IMR-90 (cell line): ENCODE measurements around the gene CLEC4A. TPM values are rescaled to one million over a fixed set of nuclear protein-coding genes. Genes with fewer than 3 reads are reported as not detected.
"Not testable (repeated sequence)": the region's sequence is repeated elsewhere in the genome, so short reads cannot be mapped to it uniquely, and the experiment has no call there.

ENCODE experiments used
- ATAC-seq: fragments of 200-7000 bp; cut with Tn5 transposase; 2 replicates; pipeline ENCODE4 v1.9.1; 2020; ENCODE audit warnings: low read depth, mild to moderate bottlenecking, moderate library complexity
- BruUV-seq: library from RNA; stranded (reverse); fragments of 400-500 nt; replicated peaks from 2 replicates; lab custom pipeline; 2021; lab: Mats Ljungman, UMichigan
- CTCF ChIA-PET: fragments of 300-600 bp; formaldehyde crosslinking; extraction: SDS; loops from one replicate; lab custom pipeline; 2021; ENCODE audit warnings: antibody characterized with exemption; lab: Yijun Ruan, JAX
- POLR2A ChIA-PET: fragments of 300-600 bp; sonication (Branson Sonifier 250); formaldehyde crosslinking; loops from one replicate; lab custom pipeline; 2022; ENCODE audit warnings: antibody characterized with exemption; ENCODE audit not compliant: unreplicated experiment; lab: Charles Lee
- DNase-seq: peaks from one replicate; pipeline ENCODE4 v3.0.0; 2013
- H2AFZ ChIP-seq: replicated peaks from 2 replicates; pipeline ENCODE3; 2013; ENCODE audit warnings: low read length, mild to moderate bottlenecking; ENCODE audit not compliant: poor library complexity
- H2AK5ac ChIP-seq: 2 replicates; pipeline ENCODE4 v1.6.1; 2013; ENCODE audit warnings: low read depth, low read length, inconsistent platforms
- H2AK9ac ChIP-seq: replicated peaks from 2 replicates; pipeline ENCODE3; 2013; ENCODE audit warnings: mild to moderate bottlenecking, low read depth, low read length, moderate library complexity; ENCODE audit not compliant: poor library complexity
- H2BK120ac ChIP-seq: 2 replicates; pipeline ENCODE4 v1.6.1; 2013; ENCODE audit warnings: low read depth, low read length, inconsistent platforms
- H2BK15ac ChIP-seq: 3 replicates; pipeline ENCODE4 v1.6.1; 2013; ENCODE audit warnings: low read depth, low read length, inconsistent platforms
- H2BK20ac ChIP-seq: 2 replicates; pipeline ENCODE4 v1.6.1; 2013; ENCODE audit warnings: low read depth, mild to moderate bottlenecking, inconsistent platforms, low read length, moderate library complexity
- H2BK5ac ChIP-seq: 2 replicates; pipeline ENCODE4 v1.6.1; 2013; ENCODE audit warnings: mild to moderate bottlenecking, low read depth, low read length, inconsistent platforms; ENCODE audit not compliant: poor library complexity, severe bottlenecking
- H3K14ac ChIP-seq: replicated peaks from 2 replicates; pipeline ENCODE4 v1.6.1; 2013; ENCODE audit warnings: low read depth, low read length, inconsistent platforms
- H3K18ac ChIP-seq: 2 replicates; pipeline ENCODE4 v1.6.1; 2013; ENCODE audit warnings: low read depth, low read length, control low read depth
- H3K23ac ChIP-seq: 2 replicates; pipeline ENCODE4 v1.6.1; 2013; ENCODE audit warnings: low read depth, low read length, inconsistent platforms
- H3K27ac ChIP-seq: 2 replicates; pipeline ENCODE4 v1.5.1; 2013; ENCODE audit warnings: mild to moderate bottlenecking, control low read depth, low read length; ENCODE audit not compliant: insufficient read depth
- H3K27me3 ChIP-seq: 2 replicates; pipeline ENCODE4 v1.6.1; 2013; ENCODE audit warnings: low read length; ENCODE audit not compliant: control insufficient read depth, insufficient read depth
- H3K36me3 ChIP-seq: 2 replicates; pipeline ENCODE4 v1.6.1; 2013; ENCODE audit warnings: low read length, mixed read lengths; ENCODE audit not compliant: control insufficient read depth, insufficient read depth
- H3K4ac ChIP-seq: 2 replicates; pipeline ENCODE4 v1.6.1; 2013; ENCODE audit warnings: low read depth, low read length, inconsistent platforms
- H3K4me1 ChIP-seq: 2 replicates; pipeline ENCODE4 v1.6.1; 2013; ENCODE audit warnings: low read length, mixed read lengths; ENCODE audit not compliant: control insufficient read depth, insufficient read depth
- H3K4me2 ChIP-seq: 2 replicates; pipeline ENCODE4 v1.6.1; 2013; ENCODE audit warnings: low read depth, mild to moderate bottlenecking, control low read depth, low read length, moderate library complexity
- H3K4me3 ChIP-seq: 2 replicates; pipeline ENCODE4 v1.5.1; 2013; ENCODE audit warnings: low read depth, mild to moderate bottlenecking, control low read depth, low read length, moderate library complexity; ENCODE audit not compliant: insufficient read depth
- H3K56ac ChIP-seq: 2 replicates; pipeline ENCODE4 v1.6.1; 2013; ENCODE audit warnings: low read length, inconsistent platforms; ENCODE audit not compliant: insufficient read depth; ENCODE audit errors: extremely low read depth
- H3K79me1 ChIP-seq, 2 experiments: 2 replicates each; pipeline ENCODE4 v1.6.1; 2013; ENCODE audit warnings: low read length in 2 of 2, inconsistent platforms in 1 of 2, low read depth in 1 of 2
- H3K9ac ChIP-seq: 2 replicates; pipeline ENCODE4 v1.6.1; 2013; ENCODE audit warnings: low read depth, low read length, control low read depth
- H3K9me1 ChIP-seq: 2 replicates; pipeline ENCODE4 v1.6.1; 2013; ENCODE audit warnings: low read length, inconsistent platforms; ENCODE audit not compliant: insufficient read depth
- H3K9me3 ChIP-seq: 2 replicates; pipeline ENCODE4 v1.6.1; 2013; ENCODE audit warnings: low read length; ENCODE audit not compliant: control insufficient read depth, insufficient read depth
- H4K20me1 ChIP-seq: 2 replicates; pipeline ENCODE4 v1.6.1; 2013; ENCODE audit warnings: low read length, inconsistent platforms; ENCODE audit not compliant: insufficient read depth
- H4K5ac ChIP-seq: 2 replicates; pipeline ENCODE4 v1.6.1; 2013; ENCODE audit warnings: mild to moderate bottlenecking, low read depth, low read length, control low read depth
- H4K8ac ChIP-seq, 2 experiments: 2 replicates each; pipeline ENCODE4 v1.6.1; 2013; ENCODE audit warnings: low read depth in 2 of 2, low read length in 2 of 2, control low read depth in 1 of 2, inconsistent platforms in 1 of 2
- H4K91ac ChIP-seq: 2 replicates; pipeline ENCODE4 v1.6.1; 2013; ENCODE audit warnings: low read depth, low read length, inconsistent platforms; ENCODE audit not compliant: insufficient read depth
- CTCF ChIP-seq: conservative IDR thresholded peaks from 2 replicates; pipeline ENCODE4 v1.5.1; 2012; ENCODE audit warnings: mild to moderate bottlenecking, low read depth, low read length, improper control_type of control experiment
- RAD21 ChIP-seq: IDR thresholded peaks from 2 replicates; pipeline ENCODE4 v1.6.1; 2012; ENCODE audit warnings: low read length, improper control_type of control experiment
- SMC3 ChIP-seq: fragments of 150-350 bp; IDR thresholded peaks from 2 replicates; pipeline ENCODE4 v1.6.1; 2016; ENCODE audit warnings: low read depth, mild to moderate bottlenecking, antibody characterized with exemption, low read length, moderate library complexity
- WGBS, 2 experiments: methylation state at CpG; one replicate each; pipeline versions ENCODE4 v1.1.5 to v1.1.7; 2013; ENCODE audit warnings: missing lambda C conversion rate in 2 of 2; ENCODE audit not compliant: insufficient read length in 1 of 2; ENCODE audit errors: extremely low coverage in 2 of 2; 5-methylcytosine and 5-hydroxymethylcytosine counted together
- dilution Hi-C: fragments of 300-500 bp; cut with HindIII; formaldehyde crosslinking; loops from one replicate; pipeline ENCODE4 v1.14.3; 2018; ENCODE audit warnings: low sequenced_read_pairs; ENCODE audit not compliant: unreplicated experiment
- in situ Hi-C: fragments of 300-500 bp; cut with MboI; formaldehyde crosslinking; loops from 3 replicates; pipeline ENCODE4 v1.14.3; 2019; ENCODE audit warnings: low sequenced_read_pairs, inconsistent platforms, mixed read lengths
- intact Hi-C: fragments of 100-400 bp; cut with micrococcal nuclease; formaldehyde crosslinking; loops from 2 replicates; pipeline ENCODE4 v1.10.0; 2022
- polyA plus RNA-seq, 3 experiments: library from polyadenylated mRNA; depleted of rRNA; stranded (reverse); fragments of >200 nt; gene quantifications; 2 replicates each; pipeline ENCODE4 v1.2.3, GENCODE V29; 2012; ENCODE audit warnings: low replicate concordance in 1 of 3
- total RNA-seq: library from RNA; depleted of rRNA; stranded (reverse); fragments of >200 nt; gene quantifications from 2 replicates; pipeline ENCODE4 v1.2.3, GENCODE V29; 2012

Gene CLEC4A
- total and polyA plus RNA-seq, 2 of the 4 experiments (the other 2 are of a cell fraction) = 0.29 TPM; not detected in 1

GRCh38 chr12:8179989-8180585, 56.7 kb downstream of the CLEC4A start:
- H2AFZ ChIP-seq = peak overlapping the region; percentile 70
- ATAC-seq (peak; percentile 70; the same call in 1 of the 2 replicates), DNase-seq (peak; percentile 57)
- H4K91ac ChIP-seq, H3K9me1 ChIP-seq, H4K8ac ChIP-seq, BruUV-seq, H2AK9ac ChIP-seq, H3K27me3 ChIP-seq, CTCF ChIA-PET, H3K4me1 ChIP-seq, H2BK15ac ChIP-seq, H2BK20ac ChIP-seq, H2AK5ac ChIP-seq, H3K18ac ChIP-seq, H3K36me3 ChIP-seq, in situ Hi-C loops, H3K9me3 ChIP-seq, dilution Hi-C loops, H3K79me1 ChIP-seq, H4K20me1 ChIP-seq, H3K23ac ChIP-seq, H3K14ac ChIP-seq, H4K5ac ChIP-seq, POLR2A ChIA-PET: not testable (repeated sequence)
- TF ChIP-seq SMC3 (peak; percentile 58), CTCF (peak; percentile 62), RAD21 (peak; percentile 55)
- peak overlapping the region; percentile 82 for H2BK5ac ChIP-seq
- intact Hi-C loops = loop anchor here (1.0 kb wide), 1 partner anchor 71 kb away; no protein-coding TSS in a partner anchor
- H3K4me3 ChIP-seq = peak overlapping the region; percentile 68
- H3K27ac ChIP-seq = peak overlapping the region; percentile 90
- H3K4ac ChIP-seq = peak overlapping the region; percentile 35; the same call in 1 of the 2 replicates
- H2BK120ac ChIP-seq = 0 out of 2 replicates have a peak overlapping the region, but pooled peaks have one; percentile 23
- H3K4me2 ChIP-seq = peak overlapping the region; percentile 28; the same call in 1 of the 2 replicates
- peak overlapping the region; percentile 67; the same call in 1 of the 2 replicates for H3K9ac ChIP-seq
- WGBS, 2 experiments = 1% methylated on average over 13 of the region's 43 CpGs; no CpG with 5 or more reads in 1 of the 2 experiments
- peak overlapping the region; percentile 30; the same call in 1 of the 2 replicates for H3K56ac ChIP-seq

- H3K27ac ChIP-seq, H3K23ac ChIP-seq, H3K27me3 ChIP-seq, CTCF ChIA-PET, H3K9me1 ChIP-seq, POLR2A ChIA-PET, H3K4me1 ChIP-seq, ATAC-seq, DNase-seq, H3K56ac ChIP-seq, H2AK5ac ChIP-seq, H3K79me1 ChIP-seq, dilution Hi-C loops, H4K91ac ChIP-seq, H4K5ac ChIP-seq, H2BK120ac ChIP-seq, intact Hi-C loops, H3K36me3 ChIP-seq, H3K14ac ChIP-seq, H2AK9ac ChIP-seq, H2BK20ac ChIP-seq, H2BK15ac ChIP-seq, H3K4me2 ChIP-seq, H3K4me3 ChIP-seq, H3K18ac ChIP-seq, H2AFZ ChIP-seq, BruUV-seq, H3K4ac ChIP-seq, in situ Hi-C loops, H2BK5ac ChIP-seq, H4K20me1 ChIP-seq, H3K9me3 ChIP-seq, H3K9ac ChIP-seq: not testable (repeated sequence)
- H4K8ac ChIP-seq = peak overlapping the region in 1 of 2 experiments; percentile 49; a peak in 2 of 4 replicates
Measured at GRCh38 chr12:8181271-8181670, 57.9 kb downstream of the CLEC4A start.
